ENCODE results near the gene SSUH2. TPM values are rescaled to one million over a fixed set of nuclear protein-coding genes. Genes with fewer than 3 reads are reported as not detected.

The SSUH2 gene
- total and polyA plus RNA-seq, 2 of the 13 experiments (the other 11 are each of a cell fraction or from before 2014, with no cell fraction given), result 38.1 to 136 TPM

DNA sequence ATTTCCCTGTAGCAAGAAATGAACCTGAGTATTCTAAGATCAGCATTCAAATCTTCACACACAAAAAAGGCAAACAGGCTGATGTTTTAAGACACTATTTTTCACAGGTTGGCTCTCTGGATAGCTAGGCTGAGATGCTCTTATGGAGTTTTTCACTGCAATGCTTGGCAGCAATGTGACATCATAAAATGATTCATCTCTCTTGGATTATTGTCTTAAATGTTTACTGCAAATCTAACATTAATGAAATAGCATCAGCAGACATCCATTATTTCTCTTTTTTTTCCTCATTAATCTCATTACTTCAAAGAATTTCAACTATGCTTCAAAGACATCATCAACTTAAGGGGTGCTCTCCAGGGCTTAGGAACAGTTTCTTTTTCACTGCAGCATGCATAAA, 23.6 kb upstream of the SSUH2 start:
- FAIRE-seq (no peak), DNase-seq (ENCODE audit: low spot score) (no peak), ATAC-seq (no peak)
- Histone ChIP-seq H3K36me3 (replicated peaks in 1 of 2; ENCODE audit: control insufficient read depth in 1 of 2, insufficient read depth in 2 of 2, low read length in 2 of 2) (no peaks in the 10 kb centered on the region), H3K9me3 (ENCODE audit: low read length) (no peaks in the 10 kb centered on the region), H3K27ac (ENCODE audit: extremely low read length, insufficient read depth, low read length) (no peak overlapping the region), H3K9ac (ENCODE audit: insufficient read depth, low read depth, low read length) (no peak overlapping the region), H3K4me1 (ENCODE audit: insufficient read depth, low read length) (peaks cover 48% of the 10 kb centered on the region), H3K27me3 (ENCODE audit: control insufficient read depth in 1 of 2, insufficient read depth in 2 of 2, low read length in 2 of 2) (no peaks in the 10 kb centered on the region), H2AFZ (ENCODE audit: low read length) (no peak overlapping the region), H3K4me2 (ENCODE audit: low read depth, low read length) (no peak overlapping the region), H3K79me2 (ENCODE audit: insufficient read depth, low read length) (no peaks in the 10 kb centered on the region), H4K20me1 (ENCODE audit: insufficient read depth, low read length) (no peaks in the 10 kb centered on the region), H3K4me3 (replicated peaks in 1 of 3; ENCODE audit: insufficient read depth in 1 of 3, low read depth in 2 of 3, low read length in 3 of 3) (no peak overlapping the region)
- in situ Hi-C loops (cut with HindIII; ENCODE audit: extremely low pct_ligation_motif_present, low pct_unique_long_range_greater_than_20kb), result no loop called here
- intact Hi-C loops (cut with micrococcal nuclease; ENCODE audit: unreplicated experiment), result loop anchor here (10.0 kb wide), 1 partner anchor 297 kb away; the partner anchor contains the start of gene RAD18
- ChIA-PET POLR2A (no interaction called here), CTCF (ENCODE audit: low intra/inter-chr PET ratio, low total read pairs) (no interaction called here)
- no TSS peak for BruUV-seq (replicated peaks)
- no peak for TF ChIP-seq RARA (CRISPR knock-in tag; IDR thresholded peaks at IDR 0.05)
- no peak for TF ChIP-seq ZNF605 (CRISPR knock-in tag; IDR thresholded peaks at IDR 0.05)
- no peak for TF ChIP-seq SRSF4 (IDR thresholded peaks at IDR 0.05; ENCODE audit: low read depth, low read length, poor library complexity, severe bottlenecking)
- TF ChIP-seq NPAS2 (CRISPR knock-in tag; IDR thresholded peaks at IDR 0.05; ENCODE audit: borderline replicate concordance), result no peak
- TF ChIP-seq ZNF17 (CRISPR knock-in tag; IDR thresholded peaks at IDR 0.05), result no peak
- TF ChIP-seq POGZ (CRISPR knock-in tag; IDR thresholded peaks at IDR 0.05), result no peak
- TF ChIP-seq, protein P1, sequence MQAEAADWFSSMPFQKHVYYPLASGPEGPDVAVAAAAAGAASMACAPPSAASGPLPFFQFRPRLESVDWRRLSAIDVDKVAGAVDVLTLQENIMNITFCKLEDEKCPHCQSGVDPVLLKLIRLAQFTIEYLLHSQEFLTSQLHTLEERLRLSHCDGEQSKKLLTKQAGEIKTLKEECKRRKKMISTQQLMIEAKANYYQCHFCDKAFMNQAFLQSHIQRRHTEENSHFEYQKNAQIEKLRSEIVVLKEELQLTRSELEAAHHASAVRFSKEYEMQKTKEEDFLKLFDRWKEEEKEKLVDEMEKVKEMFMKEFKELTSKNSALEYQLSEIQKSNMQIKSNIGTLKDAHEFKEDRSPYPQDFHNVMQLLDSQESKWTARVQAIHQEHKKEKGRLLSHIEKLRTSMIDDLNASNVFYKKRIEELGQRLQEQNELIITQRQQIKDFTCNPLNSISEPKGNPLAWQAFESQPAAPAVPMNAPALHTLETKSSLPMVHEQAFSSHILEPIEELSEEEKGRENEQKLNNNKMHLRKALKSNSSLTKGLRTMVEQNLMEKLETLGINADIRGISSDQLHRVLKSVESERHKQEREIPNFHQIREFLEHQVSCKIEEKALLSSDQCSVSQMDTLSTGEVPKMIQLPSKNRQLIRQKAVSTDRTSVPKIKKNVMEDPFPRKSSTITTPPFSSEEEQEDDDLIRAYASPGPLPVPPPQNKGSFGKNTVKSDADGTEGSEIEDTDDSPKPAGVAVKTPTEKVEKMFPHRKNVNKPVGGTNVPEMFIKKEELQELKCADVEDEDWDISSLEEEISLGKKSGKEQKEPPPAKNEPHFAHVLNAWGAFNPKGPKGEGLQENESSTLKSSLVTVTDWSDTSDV (CRISPR knock-in tag; IDR thresholded peaks at IDR 0.05), result no peak
- TF ChIP-seq, protein P2, sequence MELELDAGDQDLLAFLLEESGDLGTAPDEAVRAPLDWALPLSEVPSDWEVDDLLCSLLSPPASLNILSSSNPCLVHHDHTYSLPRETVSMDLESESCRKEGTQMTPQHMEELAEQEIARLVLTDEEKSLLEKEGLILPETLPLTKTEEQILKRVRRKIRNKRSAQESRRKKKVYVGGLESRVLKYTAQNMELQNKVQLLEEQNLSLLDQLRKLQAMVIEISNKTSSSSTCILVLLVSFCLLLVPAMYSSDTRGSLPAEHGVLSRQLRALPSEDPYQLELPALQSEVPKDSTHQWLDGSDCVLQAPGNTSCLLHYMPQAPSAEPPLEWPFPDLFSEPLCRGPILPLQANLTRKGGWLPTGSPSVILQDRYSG (CRISPR knock-in tag; IDR thresholded peaks at IDR 0.05), result no peak
- TF ChIP-seq, protein P3, sequence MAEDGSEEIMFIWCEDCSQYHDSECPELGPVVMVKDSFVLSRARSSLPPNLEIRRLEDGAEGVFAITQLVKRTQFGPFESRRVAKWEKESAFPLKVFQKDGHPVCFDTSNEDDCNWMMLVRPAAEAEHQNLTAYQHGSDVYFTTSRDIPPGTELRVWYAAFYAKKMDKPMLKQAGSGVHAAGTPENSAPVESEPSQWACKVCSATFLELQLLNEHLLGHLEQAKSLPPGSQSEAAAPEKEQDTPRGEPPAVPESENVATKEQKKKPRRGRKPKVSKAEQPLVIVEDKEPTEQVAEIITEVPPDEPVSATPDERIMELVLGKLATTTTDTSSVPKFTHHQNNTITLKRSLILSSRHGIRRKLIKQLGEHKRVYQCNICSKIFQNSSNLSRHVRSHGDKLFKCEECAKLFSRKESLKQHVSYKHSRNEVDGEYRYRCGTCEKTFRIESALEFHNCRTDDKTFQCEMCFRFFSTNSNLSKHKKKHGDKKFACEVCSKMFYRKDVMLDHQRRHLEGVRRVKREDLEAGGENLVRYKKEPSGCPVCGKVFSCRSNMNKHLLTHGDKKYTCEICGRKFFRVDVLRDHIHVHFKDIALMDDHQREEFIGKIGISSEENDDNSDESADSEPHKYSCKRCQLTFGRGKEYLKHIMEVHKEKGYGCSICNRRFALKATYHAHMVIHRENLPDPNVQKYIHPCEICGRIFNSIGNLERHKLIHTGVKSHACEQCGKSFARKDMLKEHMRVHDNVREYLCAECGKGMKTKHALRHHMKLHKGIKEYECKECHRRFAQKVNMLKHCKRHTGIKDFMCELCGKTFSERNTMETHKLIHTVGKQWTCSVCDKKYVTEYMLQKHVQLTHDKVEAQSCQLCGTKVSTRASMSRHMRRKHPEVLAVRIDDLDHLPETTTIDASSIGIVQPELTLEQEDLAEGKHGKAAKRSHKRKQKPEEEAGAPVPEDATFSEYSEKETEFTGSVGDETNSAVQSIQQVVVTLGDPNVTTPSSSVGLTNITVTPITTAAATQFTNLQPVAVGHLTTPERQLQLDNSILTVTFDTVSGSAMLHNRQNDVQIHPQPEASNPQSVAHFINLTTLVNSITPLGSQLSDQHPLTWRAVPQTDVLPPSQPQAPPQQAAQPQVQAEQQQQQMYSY (CRISPR knock-in tag; IDR thresholded peaks at IDR 0.05), result no peak
- TF ChIP-seq U2AF1 (optimal IDR thresholded peaks at IDR 0.05; ENCODE audit: low read depth, low read length), result no peak
- no peak for TF ChIP-seq ZNF777 (CRISPR knock-in tag; IDR thresholded peaks at IDR 0.05)
- no peak for TF ChIP-seq FLYWCH1 (CRISPR knock-in tag; IDR thresholded peaks at IDR 0.05)
- no peak for TF ChIP-seq ZNF670 (CRISPR knock-in tag; IDR thresholded peaks at IDR 0.05; ENCODE audit: borderline replicate concordance)
- TF ChIP-seq ZNF615 (CRISPR knock-in tag; IDR thresholded peaks at IDR 0.05; ENCODE audit: borderline replicate concordance), result no peak
- TF ChIP-seq ZNF563 (CRISPR knock-in tag; IDR thresholded peaks at IDR 0.05), result no peak
- TF ChIP-seq, protein P4, sequence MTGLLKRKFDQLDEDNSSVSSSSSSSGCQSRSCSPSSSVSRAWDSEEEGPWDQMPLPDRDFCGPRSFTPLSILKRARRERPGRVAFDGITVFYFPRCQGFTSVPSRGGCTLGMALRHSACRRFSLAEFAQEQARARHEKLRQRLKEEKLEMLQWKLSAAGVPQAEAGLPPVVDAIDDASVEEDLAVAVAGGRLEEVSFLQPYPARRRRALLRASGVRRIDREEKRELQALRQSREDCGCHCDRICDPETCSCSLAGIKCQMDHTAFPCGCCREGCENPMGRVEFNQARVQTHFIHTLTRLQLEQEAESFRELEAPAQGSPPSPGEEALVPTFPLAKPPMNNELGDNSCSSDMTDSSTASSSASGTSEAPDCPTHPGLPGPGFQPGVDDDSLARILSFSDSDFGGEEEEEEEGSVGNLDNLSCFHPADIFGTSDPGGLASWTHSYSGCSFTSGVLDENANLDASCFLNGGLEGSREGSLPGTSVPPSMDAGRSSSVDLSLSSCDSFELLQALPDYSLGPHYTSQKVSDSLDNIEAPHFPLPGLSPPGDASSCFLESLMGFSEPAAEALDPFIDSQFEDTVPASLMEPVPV (CRISPR knock-in tag; IDR thresholded peaks at IDR 0.05), result no peak

Data from HepG2 (cell line).